Keratinocyte (primary cell): ENCODE measurements around the gene PRR36. TPM values are rescaled to one million over a fixed set of nuclear protein-coding genes. Genes with fewer than 3 reads are reported as not detected.

ENCODE experiments used
- DNase-seq: peaks from one replicate; pipeline ENCODE4 v3.0.0-alpha.2; 2011; ENCODE audit warnings: low read depth, missing footprints, low spot score
- FAIRE-seq: peaks from 2 replicates; lab custom pipeline; 2011; peaks lifted over from hg19 to GRCh38; lab: Jason Lieb, UNC
- H2AFZ ChIP-seq: 2 replicates; pipeline ENCODE4 v1.6.0; 2012; ENCODE audit warnings: low read length, control low read depth, inconsistent platforms; ENCODE audit not compliant: control insufficient read depth
- H3K27ac ChIP-seq: 2 replicates; pipeline ENCODE4 v1.5.1; 2011; ENCODE audit warnings: low read length; ENCODE audit not compliant: control insufficient read depth, insufficient read depth
- H3K27me3 ChIP-seq: 3 replicates; pipeline ENCODE4 v1.6.0; 2011; ENCODE audit warnings: low read length; ENCODE audit not compliant: control insufficient read depth, insufficient read depth; ENCODE audit errors: extremely low read depth
- H3K36me3 ChIP-seq, 2 experiments: 2 replicates in 1 of 2; 3 replicates in 1 of 2; pipeline ENCODE4 v1.5.1; 2011; ENCODE audit warnings: low read length in 2 of 2, mild to moderate bottlenecking in 1 of 2; ENCODE audit not compliant: control insufficient read depth in 2 of 2, insufficient read depth in 2 of 2; ENCODE audit errors: extremely low read depth in 1 of 2
- H3K4me1 ChIP-seq: 3 replicates; pipeline ENCODE4 v1.5.1; 2011; ENCODE audit warnings: low read length; ENCODE audit not compliant: control insufficient read depth, insufficient read depth; ENCODE audit errors: extremely low read depth
- H3K4me2 ChIP-seq: 3 replicates; pipeline ENCODE4 v1.6.0; 2011; ENCODE audit warnings: low read depth, low read length; ENCODE audit not compliant: control insufficient read depth, insufficient read depth; ENCODE audit errors: extremely low read depth
- H3K4me3 ChIP-seq, 3 experiments: fragments of 200-600 bp in 1 of 3; sonication (generic) in 1 of 3; 2 replicates in 2 of 3; 3 replicates in 1 of 3; pipeline ENCODE4 v1.5.1; 2011 to 2016; ENCODE audit warnings: low read length in 3 of 3, mild to moderate bottlenecking in 3 of 3, control low read depth in 2 of 3, inconsistent platforms in 1 of 3, low read depth in 1 of 3, mixed read lengths in 1 of 3, mixed run types in 1 of 3, moderate library complexity in 1 of 3; ENCODE audit not compliant: control insufficient read depth in 2 of 3, insufficient read depth in 2 of 3; ENCODE audit errors: extremely low read depth in 1 of 3
- H3K79me2 ChIP-seq: 2 replicates; pipeline ENCODE4 v1.6.0; 2012; ENCODE audit warnings: low read length; ENCODE audit not compliant: control insufficient read depth, insufficient read depth
- H3K9ac ChIP-seq: 3 replicates; pipeline ENCODE4 v1.6.0; 2011; ENCODE audit warnings: low read length; ENCODE audit not compliant: control insufficient read depth, insufficient read depth; ENCODE audit errors: extremely low read depth
- H3K9me1 ChIP-seq: 3 replicates; pipeline ENCODE4 v1.6.0; 2011; ENCODE audit warnings: low read length; ENCODE audit not compliant: control insufficient read depth, insufficient read depth; ENCODE audit errors: extremely low read depth
- H3K9me3 ChIP-seq: 2 replicates; pipeline ENCODE4 v1.5.1; 2012; ENCODE audit warnings: low read depth, low read length; ENCODE audit not compliant: control insufficient read depth
- H4K20me1 ChIP-seq: 3 replicates; pipeline ENCODE4 v1.6.0; 2011; ENCODE audit warnings: low read length; ENCODE audit not compliant: control insufficient read depth, insufficient read depth; ENCODE audit errors: extremely low read depth
- EZH2 ChIP-seq: IDR thresholded peaks from one replicate; pipeline ENCODE4 v1.6.1; 2012; ENCODE audit warnings: inconsistent platforms, mild to moderate bottlenecking, low read length, moderate library complexity
- dilution Hi-C: fragments of 300-500 bp; cut with MboI; formaldehyde crosslinking; loops from one replicate; pipeline ENCODE4 v1.7.0; 2020; ENCODE audit warnings: low sequenced_read_pairs; ENCODE audit not compliant: extremely low pct_ligation_motif_present
- polyA plus RNA-seq, 5 experiments: library from polyadenylated mRNA; depleted of rRNA in 3 of 5; stranded (reverse) in 3 of 5; stranded (forward) in 1 of 5; unstranded in 1 of 5; fragments of >200 nt; gene quantifications; 1 replicate in 1 of 5; 2 replicates in 3 of 5; 3 replicates in 1 of 5; pipeline versions ENCODE4 v1.2.1 to v1.2.3, GENCODE V29; 2011 to 2012; ENCODE audit warnings: missing spikeins in 2 of 5, low read depth in 1 of 5, low replicate concordance in 1 of 5
- TF ChIP-seq, protein P1 (sequence below), 3 experiments: IDR thresholded peaks in 1 of 3; conservative IDR thresholded peaks in 1 of 3; optimal IDR thresholded peaks in 1 of 3; 2 replicates in 2 of 3; 3 replicates in 1 of 3; pipeline versions ENCODE3 to v1.5.1; 2011; ENCODE audit warnings: low read length in 3 of 3, mild to moderate bottlenecking in 3 of 3, moderate library complexity in 2 of 3, control low read depth in 1 of 3, inconsistent platforms in 1 of 3; ENCODE audit not compliant: insufficient read depth in 2 of 3; ENCODE audit errors: extremely low read depth in 1 of 3

The PRR36 gene
- polyA plus RNA-seq, 1 donor (not counting 4 experiments of a cell fraction or from before 2014, with no cell fraction given) = not detected

DNA sequence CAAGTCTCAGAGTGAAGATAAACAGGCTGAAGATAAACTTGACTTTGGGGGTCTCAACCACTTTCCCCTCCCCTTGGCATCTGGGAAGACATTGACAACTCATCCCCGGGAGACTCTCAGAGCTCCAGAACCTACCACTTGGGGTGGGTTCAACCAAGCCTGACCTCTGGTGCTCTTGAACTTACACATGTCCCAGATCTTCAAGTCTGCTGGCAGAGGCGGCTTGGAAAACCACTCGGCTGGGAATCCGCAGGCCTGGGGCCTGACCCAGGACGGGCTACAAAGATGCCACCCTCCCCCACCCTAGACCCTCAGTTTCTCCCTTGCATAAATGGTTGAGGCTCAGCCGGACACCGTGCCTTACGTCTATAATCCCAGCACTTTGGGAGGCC is 14.6 kb upstream of the PRR36 start:
- Histone ChIP-seq H3K4me1 (peaks cover 11% of the 10 kb centered on the region), H4K20me1 (no peaks in the 10 kb centered on the region), H3K27me3 (no peaks in the 10 kb centered on the region), H3K36me3 (peaks cover 2 to 3% of the 10 kb centered on the region in 2 experiments), H3K27ac (peak overlapping the region; percentile 71), H2AFZ (peak overlapping the region; percentile 82), H3K79me2 (peaks cover 14% of the 10 kb centered on the region), H3K9ac (peak overlapping the region; percentile 88), H3K4me3 (peak overlapping the region; percentile 83 to 92 (median 91)), H3K9me3 (no peaks in the 10 kb centered on the region), H3K9me1 (no peaks in the 10 kb centered on the region), H3K4me2 (peak overlapping the region; percentile 98)
- TF ChIP-seq, protein P1, sequence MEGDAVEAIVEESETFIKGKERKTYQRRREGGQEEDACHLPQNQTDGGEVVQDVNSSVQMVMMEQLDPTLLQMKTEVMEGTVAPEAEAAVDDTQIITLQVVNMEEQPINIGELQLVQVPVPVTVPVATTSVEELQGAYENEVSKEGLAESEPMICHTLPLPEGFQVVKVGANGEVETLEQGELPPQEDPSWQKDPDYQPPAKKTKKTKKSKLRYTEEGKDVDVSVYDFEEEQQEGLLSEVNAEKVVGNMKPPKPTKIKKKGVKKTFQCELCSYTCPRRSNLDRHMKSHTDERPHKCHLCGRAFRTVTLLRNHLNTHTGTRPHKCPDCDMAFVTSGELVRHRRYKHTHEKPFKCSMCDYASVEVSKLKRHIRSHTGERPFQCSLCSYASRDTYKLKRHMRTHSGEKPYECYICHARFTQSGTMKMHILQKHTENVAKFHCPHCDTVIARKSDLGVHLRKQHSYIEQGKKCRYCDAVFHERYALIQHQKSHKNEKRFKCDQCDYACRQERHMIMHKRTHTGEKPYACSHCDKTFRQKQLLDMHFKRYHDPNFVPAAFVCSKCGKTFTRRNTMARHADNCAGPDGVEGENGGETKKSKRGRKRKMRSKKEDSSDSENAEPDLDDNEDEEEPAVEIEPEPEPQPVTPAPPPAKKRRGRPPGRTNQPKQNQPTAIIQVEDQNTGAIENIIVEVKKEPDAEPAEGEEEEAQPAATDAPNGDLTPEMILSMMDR (optimal IDR thresholded peaks at IDR 0.05 in 1 of 3, IDR thresholded peaks at IDR 0.05 in 1 of 3, conservative IDR thresholded peaks at IDR 0.05 in 1 of 3; ENCODE audit: extremely low read depth in 1 of 3, insufficient read depth in 2 of 3, low read length in 3 of 3) = no peak
- no peak for TF ChIP-seq EZH2
- FAIRE-seq = no peak
- no peak for DNase-seq
- dilution Hi-C loops = no loop called here

- no peaks in the 10 kb centered on the region for H4K20me1 ChIP-seq
- H3K79me2 ChIP-seq = peaks cover 14% of the 10 kb centered on the region
- peaks cover 10% of the 10 kb centered on the region for H3K4me1 ChIP-seq
- no peak for TF ChIP-seq EZH2
- TF ChIP-seq, protein P1 (optimal IDR thresholded peaks at IDR 0.05 in 1 of 3, IDR thresholded peaks at IDR 0.05 in 1 of 3, conservative IDR thresholded peaks at IDR 0.05 in 1 of 3; ENCODE audit: extremely low read depth in 1 of 3, insufficient read depth in 2 of 3, low read length in 3 of 3) = no peak
- dilution Hi-C loops = no loop called here
- H3K36me3 ChIP-seq = peaks cover 0 to 2% of the 10 kb centered on the region in 2 experiments
- H3K9me1 ChIP-seq = no peaks in the 10 kb centered on the region
- peak within 1 kb of the TSS; percentile 88 for H3K9ac ChIP-seq
- peak within 1 kb of the TSS; percentile 71 for H3K27ac ChIP-seq
- DNase-seq (no peak), FAIRE-seq (no peak)
- H3K4me3 ChIP-seq = peak within 1 kb of the TSS; percentile 83 to 92 (median 91)
- H3K27me3 ChIP-seq = no peaks in the 10 kb centered on the region
- H3K9me3 ChIP-seq = no peaks in the 10 kb centered on the region
- H2AFZ ChIP-seq = peak within 1 kb of the TSS; percentile 82
- H3K4me2 ChIP-seq = peak within 1 kb of the TSS; percentile 98
These were observed 14.1 kb upstream of the PRR36 start, which contains the start of gene LRRC8E for GRCh38 chr19:7888145-7888825. Gene LRRC8E, plus strand, starts transcription at chr19:7888510. Its CDS starts 7,094 bp downstream, at chr19:7895604.
